ENCODE measurements around the gene SRSF5. TPM values are rescaled to one million over a fixed set of nuclear protein-coding genes. Genes with fewer than 3 reads are reported as not detected.

SRSF5 gene
- total and polyA plus RNA-seq, 2 donors (not counting 3 experiments of a cell fraction or from before 2014, with no cell fraction given) = 192 to 253 TPM

GRCh38 chr14:69796797-69797500, 30.0 kb downstream of the SRSF5 start, which contains the start of gene SLC10A1:
Gene SLC10A1 (minus strand): TSS chr14:69797241. CDS start chr14:69797155, 86 bp downstream.
- no peaks in the 10 kb centered on the region for H3K9me1 ChIP-seq (replicated peaks; ENCODE audit: control insufficient read depth, extremely low read depth, insufficient read depth, low read length)
- H3K27me3 ChIP-seq (ENCODE audit: control insufficient read depth in 2 of 2, insufficient read depth in 2 of 2, low read length in 2 of 2) = peaks cover 0 to 2% of the 10 kb centered on the region in 2 experiments
- H3K27ac ChIP-seq (ENCODE audit: insufficient read depth, low read depth, low read length) = no peak within 1 kb of the TSS
- H3K4me2 ChIP-seq (ENCODE audit: insufficient read depth, low read length) = no peak within 1 kb of the TSS
- H3K9ac ChIP-seq (replicated peaks; ENCODE audit: extremely low read depth, insufficient read depth, low read length) = no peak within 1 kb of the TSS
- CTCF ChIA-PET = interaction anchor here (1.4 kb wide), 1 partner anchor 21 kb away, joined by 6 read pairs; no protein-coding TSS in a partner anchor
- no TSS peak for BruUV-seq (replicated peaks)
- dilution Hi-C loops (cut with MboI; ENCODE audit: extremely low pct_ligation_motif_present, low sequenced_read_pairs) = no loop called here
- POLR2A ChIA-PET = no interaction called here
- no peak within 1 kb of the TSS for H3K4me3 ChIP-seq (replicated peaks in 1 of 3; ENCODE audit: insufficient read depth in 1 of 3, low read depth in 1 of 3, low read length in 3 of 3)
- TF ChIP-seq JUN (IDR thresholded peaks at IDR 0.05; ENCODE audit: borderline replicate concordance, insufficient read depth, insufficient read length, low read depth) (no peak), GATA2 (IDR thresholded peaks at IDR 0.05; ENCODE audit: insufficient read depth, insufficient read length, low read depth, low read length) (no peak), CTCF (IDR thresholded peaks at IDR 0.05; ENCODE audit: extremely low read depth in 1 of 2, insufficient read depth in 1 of 2, low read depth in 1 of 2, low read length in 2 of 2) (no peak), POLR2AphosphoS5 (IDR thresholded peaks at IDR 0.05; ENCODE audit: insufficient read depth, low read depth, low read length) (no peak), MAX (IDR thresholded peaks at IDR 0.05; ENCODE audit: insufficient read depth, insufficient read length) (no peak), POLR2A (IDR thresholded peaks at IDR 0.05; ENCODE audit: low read depth, low read length) (no peak), FOS (IDR thresholded peaks at IDR 0.05; ENCODE audit: borderline replicate concordance, insufficient read depth, low read length) (no peak), MYC (IDR thresholded peaks at IDR 0.05; ENCODE audit: low read depth, low read length) (no peak), EZH2 (IDR thresholded peaks at IDR 0.05; ENCODE audit: borderline replicate concordance, low read depth, low read length, severe bottlenecking) (no peak)
- intact Hi-C loops (cut with micrococcal nuclease) = no loop called here
- no peak for DNase-seq (ENCODE audit: low read depth, low spot score)
- no peaks in the 10 kb centered on the region for H3K4me1 ChIP-seq (ENCODE audit: control insufficient read depth, extremely low read depth, insufficient read depth, low read length)
- no peaks in the 10 kb centered on the region for H3K36me3 ChIP-seq (ENCODE audit: control insufficient read depth in 2 of 2, extremely low read depth in 1 of 2, insufficient read depth in 2 of 2, low read length in 2 of 2)
- H4K20me1 ChIP-seq (replicated peaks; ENCODE audit: control insufficient read depth, extremely low read depth, insufficient read depth, low read length) = no peaks in the 10 kb centered on the region
- no peaks in the 10 kb centered on the region for H3K9me3 ChIP-seq (replicated peaks; ENCODE audit: control insufficient read depth, insufficient read depth, low read length)
- no peak within 1 kb of the TSS for H2AFZ ChIP-seq (ENCODE audit: low read depth, low read length)
- no peaks in the 10 kb centered on the region for H3K79me2 ChIP-seq (ENCODE audit: control insufficient read depth, insufficient read depth, low read length)
- no peak for FAIRE-seq

All from endothelial cell of umbilical vein (primary cell).